GM19463 (cell line): Measurements from ENCODE around the gene STRADA.
A peak's percentile ranks its signal among the peaks of the same experiment; 100 is the strongest.

Experiments used
- ATAC-seq: cut with Tn5 transposase; IDR thresholded peaks from one replicate; pipeline ENCODE4 v1.9.1; 2021; ENCODE audit warnings: mild to moderate bottlenecking, moderate library complexity; ENCODE audit not compliant: unreplicated experiment

STRADA gene

GRCh38 chr17:63701868-63702720 lies 39.5 kb downstream of the STRADA start:
- ATAC-seq: no peak

GRCh38 chr17:63701456-63701820 lies 40.2 kb downstream of the STRADA start:
- ATAC-seq: no peak

- ATAC-seq: no peak
These were observed 40.8 kb downstream of the STRADA start for GRCh38 chr17:63700528-63701455.

GRCh38 chr17:63699638-63700527 lies 41.7 kb downstream of the STRADA start, which contains the start of gene LIMD2:
Gene LIMD2 (minus strand): TSS chr17:63700125. CDS start chr17:63699298, 827 bp downstream.
- ATAC-seq: peak; percentile 18

GRCh38 chr17:63698886-63699637 lies 42.5 kb downstream of the STRADA start:
- peak; percentile 27 for ATAC-seq

- ATAC-seq: no peak
These were observed 43.2 kb downstream of the STRADA start for GRCh38 chr17:63698381-63698885.

GRCh38 chr17:63697341-63698286 lies 44.0 kb downstream of the STRADA start:
- peak; percentile 29 for ATAC-seq

GRCh38 chr17:63696381-63696961 lies 45.1 kb downstream of the STRADA start:
- ATAC-seq: no peak

- ATAC-seq: no peak
These were observed 45.7 kb downstream of the STRADA start for GRCh38 chr17:63695889-63696288.

GRCh38 chr17:63694950-63695773 lies 46.4 kb downstream of the STRADA start:
- ATAC-seq: no peak

- no peak for ATAC-seq
These were observed 47.2 kb downstream of the STRADA start for GRCh38 chr17:63694229-63694949.

- no peak for ATAC-seq
These were observed 48.0 kb downstream of the STRADA start for GRCh38 chr17:63693411-63694113.

- ATAC-seq: no peak
These were observed 49.3 kb downstream of the STRADA start for GRCh38 chr17:63692195-63692816.

- no peak for ATAC-seq
These were observed 52.1 kb downstream of the STRADA start for GRCh38 chr17:63689479-63689878.

GRCh38 chr17:63688396-63689020 lies 53.1 kb downstream of the STRADA start:
- ATAC-seq: no peak
